ENCODE data around the gene SLC10A1. TPM values are rescaled to one million over a fixed set of nuclear protein-coding genes. Genes with fewer than 3 reads are reported as not detected.

Gene SLC10A1
- total RNA-seq, 1 experiment from 2014 or later = not detected

DNA sequence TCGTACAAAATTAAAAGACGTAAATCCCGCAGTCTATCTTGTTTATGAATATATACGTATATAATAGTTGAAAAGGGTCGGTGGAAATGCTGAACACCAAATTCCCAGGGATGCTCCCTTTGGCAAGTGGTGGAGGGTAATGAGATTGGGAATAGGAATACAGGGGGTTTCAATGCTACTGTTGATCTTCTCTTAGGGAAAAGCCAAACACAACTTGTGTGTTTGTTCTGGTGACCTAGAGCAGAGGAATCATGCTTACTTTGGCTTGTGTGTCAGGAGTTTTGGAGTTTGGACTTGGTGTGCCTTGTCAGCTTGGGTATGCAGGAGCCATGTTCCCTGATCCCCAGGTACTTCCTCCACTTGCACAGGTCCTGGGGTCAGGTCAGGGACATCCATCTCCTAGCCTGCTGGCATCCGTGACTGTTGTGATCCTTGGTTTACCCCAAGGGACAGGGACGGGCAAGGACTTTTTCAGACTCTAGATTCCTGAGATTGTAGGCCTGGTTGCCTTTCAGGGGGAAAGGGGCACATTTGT, 4.1 kb downstream of the SLC10A1 start:
- Histone ChIP-seq H2BK20ac (ENCODE audit: low read depth, low read length, poor library complexity, severe bottlenecking) (no peak overlapping the region), H3K9me3 (ENCODE audit: control insufficient read depth, low read depth, low read length) (no peaks in the 10 kb centered on the region), H3K4ac (ENCODE audit: low read depth, low read length) (no peak overlapping the region), H3T11ph (ENCODE audit: low read length) (no peak overlapping the region), H2BK5ac (ENCODE audit: insufficient read length, low read length) (no peak overlapping the region), H4K20me1 (ENCODE audit: control insufficient read depth, insufficient read depth, insufficient read length) (no peaks in the 10 kb centered on the region), H3K14ac (ENCODE audit: insufficient read depth, low read length) (no peak overlapping the region), H3K79me2 (ENCODE audit: insufficient read depth, low read length) (no peaks in the 10 kb centered on the region), H3K56ac (ENCODE audit: insufficient read length, low read depth, low read length) (no peak overlapping the region), H3K18ac (ENCODE audit: insufficient read length, low read depth, low read length) (no peak overlapping the region), H4K8ac (replicated peaks; ENCODE audit: insufficient read length, low read depth, low read length) (no peak overlapping the region), H2BK15ac (ENCODE audit: low read depth, low read length) (no peak overlapping the region), H3K23ac (ENCODE audit: insufficient read length, low read depth, low read length) (no peak overlapping the region), H3K27ac (ENCODE audit: insufficient read length, low read depth, low read length) (no peak overlapping the region), H2AK5ac (ENCODE audit: insufficient read length, low read length) (no peak overlapping the region), H2BK120ac (ENCODE audit: low read depth, low read length, poor library complexity, severe bottlenecking) (no peak overlapping the region), H3K79me1 (ENCODE audit: insufficient read depth, low read depth, low read length, poor library complexity, severe bottlenecking) (no peaks in the 10 kb centered on the region), H2AFZ (ENCODE audit: low read length) (no peak overlapping the region), H3K9ac (ENCODE audit: extremely low read depth, insufficient read length, low read length) (no peak overlapping the region), H3K4me1 (ENCODE audit: insufficient read depth, low read length) (no peaks in the 10 kb centered on the region), H4K5ac (ENCODE audit: insufficient read length, low read depth, low read length) (no peak overlapping the region), H2BK12ac (ENCODE audit: insufficient read length, low read depth, low read length) (no peak overlapping the region), H3K23me2 (ENCODE audit: insufficient read length, low read depth, low read length, poor library complexity, severe bottlenecking) (no peaks in the 10 kb centered on the region), H3K27me3 (ENCODE audit: insufficient read depth, low read length) (no peaks in the 10 kb centered on the region), H3K4me2 (ENCODE audit: insufficient read depth, insufficient read length, low read length) (no peak overlapping the region), H4K91ac (ENCODE audit: insufficient read length, low read depth, low read length) (no peak overlapping the region)
- WGBS (ENCODE audit: extremely low coverage, insufficient read length, low lambda C conversion rate) = no CpG with 5 or more reads among the region's 7 CpGs
- TF ChIP-seq, protein P1, sequence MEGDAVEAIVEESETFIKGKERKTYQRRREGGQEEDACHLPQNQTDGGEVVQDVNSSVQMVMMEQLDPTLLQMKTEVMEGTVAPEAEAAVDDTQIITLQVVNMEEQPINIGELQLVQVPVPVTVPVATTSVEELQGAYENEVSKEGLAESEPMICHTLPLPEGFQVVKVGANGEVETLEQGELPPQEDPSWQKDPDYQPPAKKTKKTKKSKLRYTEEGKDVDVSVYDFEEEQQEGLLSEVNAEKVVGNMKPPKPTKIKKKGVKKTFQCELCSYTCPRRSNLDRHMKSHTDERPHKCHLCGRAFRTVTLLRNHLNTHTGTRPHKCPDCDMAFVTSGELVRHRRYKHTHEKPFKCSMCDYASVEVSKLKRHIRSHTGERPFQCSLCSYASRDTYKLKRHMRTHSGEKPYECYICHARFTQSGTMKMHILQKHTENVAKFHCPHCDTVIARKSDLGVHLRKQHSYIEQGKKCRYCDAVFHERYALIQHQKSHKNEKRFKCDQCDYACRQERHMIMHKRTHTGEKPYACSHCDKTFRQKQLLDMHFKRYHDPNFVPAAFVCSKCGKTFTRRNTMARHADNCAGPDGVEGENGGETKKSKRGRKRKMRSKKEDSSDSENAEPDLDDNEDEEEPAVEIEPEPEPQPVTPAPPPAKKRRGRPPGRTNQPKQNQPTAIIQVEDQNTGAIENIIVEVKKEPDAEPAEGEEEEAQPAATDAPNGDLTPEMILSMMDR (conservative IDR thresholded peaks at IDR 0.05) = no peak
- Mint-ChIP-seq H3K9me3 (peaks cover 0 to 6% of the 10 kb centered on the region in 2 experiments; a peak in 3 of 5 replicates), H3K27me3 (ENCODE audit: low read depth) (peaks cover 8% of the 10 kb centered on the region), H3K4me3 (no peak overlapping the region), H3K4me1 (peaks cover 0 to 3% of the 10 kb centered on the region in 2 experiments; a peak in 3 of 4 replicates), H3K27ac (no peak overlapping the region), H3K36me3 (ENCODE audit: insufficient read depth in 1 of 3, low read depth in 3 of 3) (no peaks in the 10 kb centered on the region)
- DNase-seq = no peak

Measured in H9 (cell line).